Fibroblast of villous mesenchyme (primary cell): Measurements from ENCODE around the gene DOCK2. TPM values are rescaled to one million over a fixed set of nuclear protein-coding genes. Genes with fewer than 3 reads are reported as not detected.

Source experiments
- DNase-seq: peaks from one replicate; pipeline ENCODE4 v3.0.0-alpha.2; 2010; ENCODE audit warnings: low read depth
- H3K4me3 ChIP-seq: 2 replicates; pipeline ENCODE4 v1.5.1; 2011; ENCODE audit warnings: low read depth, mild to moderate bottlenecking, low read length
- CTCF ChIP-seq: IDR thresholded peaks from 2 replicates; pipeline ENCODE4 v1.5.1; 2012; ENCODE audit warnings: low read depth, mild to moderate bottlenecking, low read length; ENCODE audit not compliant: insufficient read depth
- total RNA-seq: library from RNA; depleted of rRNA; stranded (reverse); fragments of >200 nt; gene quantifications from 2 replicates; pipeline ENCODE4 v1.2.3, GENCODE V29; 2012

The DOCK2 gene
- total RNA-seq, 1 donor: 7.3 TPM

GRCh38 chr5:169869066-169869465, 232.0 kb downstream of the DOCK2 start:
- no peak overlapping the region for H3K4me3 ChIP-seq
- no peak for TF ChIP-seq CTCF
- DNase-seq: no peak

- no peak for TF ChIP-seq CTCF
- DNase-seq: no peak
- H3K4me3 ChIP-seq: no peak overlapping the region
Measured at GRCh38 chr5:169870211-169870610, 233.1 kb downstream of the DOCK2 start.

GRCh38 chr5:169871826-169872490, 234.9 kb downstream of the DOCK2 start:
- H3K4me3 ChIP-seq: no peak overlapping the region
- TF ChIP-seq CTCF: no peak
- DNase-seq: no peak

GRCh38 chr5:169873642-169874041, 236.6 kb downstream of the DOCK2 start:
- no peak overlapping the region for H3K4me3 ChIP-seq
- no peak for TF ChIP-seq CTCF
- DNase-seq: peak; percentile 74

GRCh38 chr5:169874621-169875020, 237.5 kb downstream of the DOCK2 start:
- DNase-seq: peak; percentile 41
- TF ChIP-seq CTCF: no peak
- no peak overlapping the region for H3K4me3 ChIP-seq

GRCh38 chr5:169875091-169875728, 238.1 kb downstream of the DOCK2 start:
- H3K4me3 ChIP-seq: no peak overlapping the region
- no peak for TF ChIP-seq CTCF
- peak; percentile 84 for DNase-seq
